ENCODE data around the gene PSME2.
"Not testable (repeated sequence)": the region's sequence is repeated elsewhere in the genome, so short reads cannot be mapped to it uniquely, and the experiment has no call there.

Gene PSME2

GRCh38 chr14:24110523-24110922, 35.9 kb downstream of the PSME2 start:
- DNase-seq, result no peak

DNA sequence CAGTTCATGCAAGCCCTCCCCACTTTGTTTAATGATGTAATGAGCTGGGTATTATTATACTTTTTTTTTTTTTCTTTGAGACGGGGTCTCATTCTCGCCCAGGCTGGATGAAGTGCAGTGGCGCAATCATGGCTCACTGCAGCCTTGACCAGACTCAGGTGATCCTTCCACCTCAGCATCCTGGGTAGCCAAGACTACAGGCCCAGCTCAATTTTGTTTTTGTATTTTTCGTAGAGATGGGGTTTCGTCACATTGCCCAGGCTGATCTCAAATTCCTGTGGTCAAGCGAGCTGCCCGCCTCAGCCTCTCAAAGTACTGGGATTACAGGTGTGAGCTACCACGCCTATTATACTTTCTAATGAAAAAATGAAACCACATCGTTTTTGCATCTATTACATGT, 36.4 kb downstream of the PSME2 start:
- no peak for DNase-seq

DNA sequence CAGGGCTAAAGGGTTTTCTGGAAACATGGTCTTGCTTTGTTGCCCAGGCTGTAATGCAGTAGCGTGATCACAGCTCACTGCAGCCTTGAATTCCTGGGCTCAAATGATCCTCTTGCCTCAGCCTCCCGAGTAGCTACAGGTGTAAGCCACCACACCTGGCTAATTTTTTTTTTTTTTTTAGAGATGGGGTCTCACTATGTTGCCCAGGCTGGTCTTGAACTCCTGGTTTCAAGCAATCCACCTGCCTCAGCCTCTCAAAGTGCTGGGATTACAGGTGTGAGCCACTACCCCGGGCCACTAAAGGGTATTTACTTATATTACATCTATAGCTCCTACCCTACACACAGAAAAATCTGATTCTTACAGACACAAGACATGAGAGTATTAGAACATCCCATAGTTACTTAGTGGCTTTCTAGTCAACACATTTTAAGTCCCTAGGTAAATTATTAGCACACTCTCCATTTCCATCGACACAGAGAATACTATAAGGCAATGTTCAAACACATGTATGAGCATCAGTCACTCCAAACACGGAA, 38.0 kb downstream of the PSME2 start:
- no peak for DNase-seq

- DNase-seq, result no peak
Measured at GRCh38 chr14:24106672-24107271, 39.6 kb downstream of the PSME2 start.

DNA sequence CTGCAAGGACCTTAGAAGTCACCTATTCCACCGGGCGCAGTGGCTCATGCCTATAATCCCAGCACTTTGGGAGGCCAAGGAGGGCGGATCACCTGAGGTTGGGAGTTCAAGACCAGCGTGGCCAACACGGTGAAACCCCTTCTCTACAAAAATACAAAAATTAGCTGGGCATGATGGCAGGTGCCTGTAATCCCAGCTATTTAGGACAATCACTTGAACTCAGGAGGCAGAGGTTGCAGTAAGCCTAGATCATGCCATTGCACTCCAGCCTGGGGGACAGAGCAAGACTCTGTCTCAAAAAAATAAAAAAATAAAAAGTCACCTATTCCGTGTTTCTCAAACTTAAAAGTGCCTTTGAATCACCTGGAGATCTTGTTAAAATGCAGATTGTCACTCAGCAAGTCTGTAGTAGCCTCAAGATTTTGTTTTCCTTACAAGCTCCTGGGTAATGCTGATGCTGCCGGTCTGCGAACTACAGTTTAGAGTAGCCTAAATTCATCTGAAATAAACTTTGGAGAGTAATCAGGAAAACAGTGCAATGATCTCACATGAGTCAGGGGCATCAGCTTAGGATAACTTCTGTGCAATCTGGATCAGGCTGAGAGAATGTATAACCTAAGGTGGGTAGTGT, 40.7 kb downstream of the PSME2 start:
- not testable (repeated sequence) for DNase-seq

DNA sequence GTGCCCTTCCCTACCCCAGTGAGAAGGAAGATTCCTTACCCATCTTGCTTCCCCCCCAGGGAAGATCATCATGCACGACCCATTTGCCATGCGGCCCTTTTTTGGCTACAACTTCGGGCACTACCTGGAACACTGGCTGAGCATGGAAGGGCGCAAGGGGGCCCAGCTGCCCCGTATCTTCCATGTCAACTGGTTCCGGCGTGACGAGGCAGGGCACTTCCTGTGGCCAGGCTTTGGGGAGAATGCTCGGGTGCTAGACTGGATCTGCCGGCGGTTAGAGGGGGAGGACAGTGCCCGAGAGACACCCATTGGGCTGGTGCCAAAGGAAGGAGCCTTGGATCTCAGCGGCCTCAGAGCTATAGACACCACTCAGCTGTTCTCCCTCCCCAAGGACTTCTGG, 43.0 kb downstream of the PSME2 start:
- DNase-seq, result no peak

DNA sequence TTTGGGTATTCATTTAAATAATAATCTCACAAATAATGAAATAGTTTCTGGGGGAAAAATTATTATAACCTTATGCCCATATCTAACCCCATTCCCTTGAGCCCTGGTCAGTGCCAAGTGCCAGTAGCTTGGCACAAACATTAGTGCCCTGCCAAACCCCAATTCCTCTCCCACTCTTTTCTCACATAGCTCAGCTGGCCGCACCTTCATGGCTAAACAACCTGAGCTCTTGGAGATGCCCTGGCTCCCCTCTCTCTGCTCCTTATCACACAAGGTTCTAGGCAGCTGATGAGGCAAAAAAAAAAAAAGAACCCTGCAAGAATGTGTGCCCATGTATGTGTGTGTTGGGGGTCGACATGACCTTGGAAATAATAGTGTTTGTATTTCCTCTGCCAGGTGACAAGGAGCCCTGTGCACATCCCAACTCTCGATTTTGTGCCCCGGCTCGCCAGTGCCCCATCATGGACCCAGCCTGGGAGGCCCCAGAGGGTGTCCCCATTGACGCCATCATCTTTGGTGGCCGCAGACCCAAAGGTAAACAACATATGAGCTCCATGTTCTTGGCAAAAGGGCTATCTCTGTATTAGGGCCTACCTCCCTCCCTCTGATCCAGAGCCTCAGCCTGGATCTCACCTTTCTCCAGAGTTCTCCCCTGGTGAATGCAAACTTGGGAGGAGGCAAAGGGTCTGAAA, 43.9 kb downstream of the PSME2 start:
- DNase-seq, result no peak

DNA sequence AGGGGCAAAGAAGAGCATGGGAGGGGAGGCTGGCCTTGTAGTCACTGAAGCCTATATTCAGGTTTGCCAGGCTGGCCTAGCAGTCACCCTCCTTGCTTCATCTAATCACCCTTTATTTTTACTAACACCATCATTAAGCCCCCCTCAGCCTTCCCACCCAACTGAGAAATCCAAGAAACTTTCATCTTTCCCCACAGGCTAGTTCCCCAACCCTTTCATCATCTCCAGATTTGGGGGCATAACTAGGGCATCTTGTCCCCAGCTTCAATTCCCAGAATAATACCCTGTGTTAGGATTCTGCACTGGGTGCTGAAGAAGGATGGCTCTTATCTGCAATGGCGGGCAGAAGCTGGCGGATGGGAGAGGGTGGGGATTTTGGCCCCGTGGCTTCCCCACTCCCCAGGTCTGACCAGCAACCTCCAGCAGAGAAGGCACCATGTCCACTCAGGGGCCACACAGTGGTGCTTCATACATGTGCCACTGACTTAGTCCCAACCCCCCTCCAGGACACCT, 45.4 kb downstream of the PSME2 start:
- DNase-seq, result no peak

DNA sequence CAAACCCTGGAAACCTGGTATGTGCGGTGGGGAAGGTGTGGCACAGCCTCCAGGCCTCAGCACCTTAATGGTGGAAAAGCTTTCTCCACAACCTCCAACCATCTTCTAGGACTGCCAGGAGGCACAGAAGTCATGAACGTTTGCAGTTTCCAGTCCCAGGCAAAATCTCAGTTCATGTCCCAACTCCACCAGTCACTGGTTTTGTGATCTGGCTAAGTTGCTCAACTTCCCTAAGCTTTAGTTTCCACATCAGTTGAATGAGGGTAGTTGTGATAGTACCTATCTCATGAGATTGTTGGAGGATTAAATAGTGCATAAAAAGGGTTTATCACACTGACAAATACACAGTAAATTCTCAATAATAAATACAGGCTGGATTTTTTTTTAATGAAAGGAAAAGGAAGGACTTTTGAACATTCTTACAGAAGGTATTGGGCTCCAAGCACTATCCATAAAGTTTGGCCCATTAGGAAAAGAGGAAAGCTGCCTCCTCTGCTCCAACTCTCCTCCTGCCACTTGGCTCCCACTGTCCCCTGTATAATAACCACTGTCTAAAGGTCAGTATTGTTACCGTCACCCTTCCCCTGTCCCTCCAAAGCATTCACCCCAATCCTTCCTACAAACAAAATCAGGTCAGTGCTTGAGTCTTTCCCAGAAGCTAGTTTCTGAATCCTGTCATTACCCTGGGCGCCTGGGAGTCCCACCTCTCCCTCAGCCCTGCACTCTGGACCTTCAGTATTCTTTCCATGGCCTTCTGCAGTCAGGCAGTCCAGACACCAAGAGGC, 46.0 kb downstream of the PSME2 start:
- DNase-seq, result no peak

DNA sequence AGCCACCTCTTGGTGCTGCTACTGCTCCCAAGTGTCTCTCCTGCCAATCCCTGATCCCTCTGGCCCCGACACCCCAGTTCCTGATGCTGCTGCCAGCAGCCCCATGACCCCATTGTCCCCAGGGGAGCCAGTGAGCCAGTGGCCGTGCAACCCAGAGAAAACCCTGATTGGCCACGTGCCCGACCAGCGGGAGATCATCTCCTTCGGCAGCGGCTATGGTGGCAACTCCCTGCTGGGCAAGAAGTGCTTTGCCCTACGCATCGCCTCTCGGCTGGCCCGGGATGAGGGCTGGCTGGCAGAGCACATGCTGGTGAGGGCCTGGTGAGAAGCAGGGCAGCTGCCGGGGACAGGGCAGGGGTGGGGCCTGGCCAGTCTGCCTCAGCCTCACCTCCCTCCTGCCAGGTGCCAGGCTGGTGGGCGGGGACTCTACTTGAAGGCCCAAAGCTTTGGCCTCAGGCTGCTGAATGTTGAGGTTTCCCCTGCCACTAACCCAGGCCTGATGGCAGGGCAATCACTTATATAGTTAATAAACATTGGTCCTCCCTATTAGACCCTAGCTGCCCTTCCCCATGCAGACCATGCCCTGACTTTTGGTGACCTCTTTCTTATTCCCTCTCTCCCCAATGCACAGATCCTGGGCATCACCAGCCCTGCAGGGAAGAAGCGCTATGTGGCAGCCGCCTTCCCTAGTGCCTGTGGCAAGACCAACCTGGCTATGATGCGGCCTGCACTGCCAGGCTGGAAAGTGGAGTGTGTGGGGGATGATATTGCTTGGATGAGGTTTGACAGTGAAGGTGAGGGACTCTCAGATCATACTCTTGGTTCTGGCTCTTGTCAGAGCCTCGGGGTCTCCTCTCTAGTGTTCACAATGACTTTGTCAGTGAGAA, 47.2 kb downstream of the PSME2 start:
- no peak for DNase-seq

DNA sequence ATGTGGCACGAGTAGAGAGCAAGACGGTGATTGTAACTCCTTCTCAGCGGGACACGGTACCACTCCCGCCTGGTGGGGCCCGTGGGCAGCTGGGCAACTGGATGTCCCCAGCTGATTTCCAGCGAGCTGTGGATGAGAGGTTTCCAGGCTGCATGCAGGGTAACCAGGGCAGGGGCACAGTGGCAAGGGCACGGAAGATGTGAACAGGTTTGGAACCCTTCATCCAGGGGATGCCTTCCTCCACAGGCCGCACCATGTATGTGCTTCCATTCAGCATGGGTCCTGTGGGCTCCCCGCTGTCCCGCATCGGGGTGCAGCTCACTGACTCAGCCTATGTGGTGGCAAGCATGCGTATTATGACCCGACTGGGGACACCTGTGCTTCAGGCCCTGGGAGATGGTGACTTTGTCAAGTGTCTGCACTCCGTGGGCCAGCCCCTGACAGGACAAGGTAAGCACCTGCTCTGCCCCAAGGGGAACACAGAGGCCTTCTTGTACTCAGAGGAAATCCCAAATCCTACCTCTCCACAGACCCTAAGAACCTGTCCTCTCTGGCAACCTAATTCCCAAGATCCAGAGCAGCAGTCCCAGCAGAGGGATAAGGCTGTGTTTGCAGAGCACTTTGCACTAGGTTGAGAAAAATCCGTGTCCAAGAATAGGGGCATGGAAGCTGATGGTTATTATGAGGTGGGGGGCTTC, 48.0 kb downstream of the PSME2 start:
- no peak for DNase-seq

DNA sequence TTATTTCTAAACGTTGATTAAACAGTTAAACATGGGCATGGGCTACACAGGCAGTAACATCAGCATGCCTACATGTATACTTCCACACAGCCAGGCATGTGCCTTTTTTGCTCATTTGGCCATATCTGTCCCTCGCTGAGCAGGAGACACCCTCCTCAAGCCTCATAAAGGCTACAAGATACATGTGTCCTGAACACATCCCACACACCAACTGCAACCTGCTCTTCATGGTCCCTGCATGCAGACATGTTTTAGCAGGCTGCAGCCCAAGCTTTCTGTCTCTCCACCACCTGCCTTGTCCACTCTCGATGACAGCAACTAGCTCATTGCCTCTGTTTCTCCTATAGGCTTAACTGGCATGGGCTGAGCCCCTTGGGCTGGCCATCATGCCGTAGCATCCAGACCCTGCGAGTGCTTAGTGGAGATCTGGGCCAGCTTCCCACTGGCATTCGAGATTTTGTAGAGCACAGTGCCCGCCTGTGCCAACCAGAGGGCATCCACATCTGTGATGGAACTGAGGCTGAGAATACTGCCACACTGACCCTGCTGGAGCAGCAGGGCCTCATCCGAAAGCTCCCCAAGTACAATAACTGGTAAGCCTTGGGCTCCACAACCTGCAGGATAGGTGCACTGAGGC, 49.7 kb downstream of the PSME2 start:
- DNase-seq, result no peak

DNA sequence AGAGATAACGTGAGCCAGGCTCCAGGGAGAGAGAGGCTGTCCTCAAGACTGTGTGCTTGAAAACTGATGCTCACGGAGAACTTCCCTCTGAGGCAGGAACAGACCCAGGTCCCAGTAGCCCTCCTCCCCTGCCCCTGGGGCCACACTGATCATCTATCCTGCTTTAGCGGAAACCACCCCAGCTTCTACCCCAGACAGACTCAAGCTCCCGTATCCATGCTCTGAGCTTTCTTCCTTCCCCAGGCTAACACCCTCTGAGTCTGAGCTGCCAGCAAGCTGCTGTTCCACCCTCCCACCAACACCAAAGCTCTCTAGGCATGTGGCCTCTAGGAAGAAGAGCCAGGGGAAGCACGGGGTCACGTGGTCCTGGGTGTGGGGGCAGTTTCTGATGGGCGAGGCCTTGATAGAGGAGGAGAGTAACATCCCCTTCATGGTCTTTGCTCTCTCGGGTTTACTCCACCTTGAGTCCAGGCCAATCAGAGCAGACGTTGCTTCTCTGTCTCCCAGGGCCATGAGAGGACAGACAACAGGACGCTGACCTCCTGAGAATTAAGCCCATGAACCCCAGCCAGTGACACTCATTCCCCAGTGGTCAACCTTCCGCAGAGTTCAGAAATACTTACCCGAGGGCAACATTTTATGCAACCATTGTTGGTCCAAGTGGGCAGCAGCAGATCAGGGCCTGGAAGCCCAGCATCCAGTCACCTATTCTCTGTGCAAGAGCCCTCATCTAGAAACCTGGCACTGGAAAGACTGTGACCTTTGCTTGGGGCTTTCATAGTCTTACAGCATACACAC, 50.9 kb downstream of the PSME2 start:
- DNase-seq, result no peak

DNA sequence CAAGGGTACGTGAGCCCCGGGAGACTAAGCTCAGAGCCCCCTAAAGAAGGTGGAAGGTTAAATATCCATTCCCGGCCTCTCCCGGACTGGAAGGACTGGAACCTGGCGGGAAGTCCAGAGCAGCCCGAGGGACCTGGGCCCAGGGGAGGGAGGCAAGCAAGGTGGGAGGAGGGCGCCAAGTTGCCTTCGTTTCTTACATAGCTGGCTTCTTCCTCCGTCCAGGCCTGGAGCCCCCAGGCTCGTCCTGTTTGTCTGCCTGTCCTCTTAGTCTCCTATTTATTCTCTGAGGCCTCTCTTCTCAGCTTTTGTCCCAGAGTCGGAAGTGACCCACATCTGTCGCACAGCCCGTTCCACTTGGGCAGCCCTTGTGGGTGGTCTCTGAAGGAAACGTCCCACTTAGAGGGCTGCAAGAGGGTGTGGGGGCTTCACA, 51.6 kb downstream of the PSME2 start:
- DNase-seq, result no peak

DNA sequence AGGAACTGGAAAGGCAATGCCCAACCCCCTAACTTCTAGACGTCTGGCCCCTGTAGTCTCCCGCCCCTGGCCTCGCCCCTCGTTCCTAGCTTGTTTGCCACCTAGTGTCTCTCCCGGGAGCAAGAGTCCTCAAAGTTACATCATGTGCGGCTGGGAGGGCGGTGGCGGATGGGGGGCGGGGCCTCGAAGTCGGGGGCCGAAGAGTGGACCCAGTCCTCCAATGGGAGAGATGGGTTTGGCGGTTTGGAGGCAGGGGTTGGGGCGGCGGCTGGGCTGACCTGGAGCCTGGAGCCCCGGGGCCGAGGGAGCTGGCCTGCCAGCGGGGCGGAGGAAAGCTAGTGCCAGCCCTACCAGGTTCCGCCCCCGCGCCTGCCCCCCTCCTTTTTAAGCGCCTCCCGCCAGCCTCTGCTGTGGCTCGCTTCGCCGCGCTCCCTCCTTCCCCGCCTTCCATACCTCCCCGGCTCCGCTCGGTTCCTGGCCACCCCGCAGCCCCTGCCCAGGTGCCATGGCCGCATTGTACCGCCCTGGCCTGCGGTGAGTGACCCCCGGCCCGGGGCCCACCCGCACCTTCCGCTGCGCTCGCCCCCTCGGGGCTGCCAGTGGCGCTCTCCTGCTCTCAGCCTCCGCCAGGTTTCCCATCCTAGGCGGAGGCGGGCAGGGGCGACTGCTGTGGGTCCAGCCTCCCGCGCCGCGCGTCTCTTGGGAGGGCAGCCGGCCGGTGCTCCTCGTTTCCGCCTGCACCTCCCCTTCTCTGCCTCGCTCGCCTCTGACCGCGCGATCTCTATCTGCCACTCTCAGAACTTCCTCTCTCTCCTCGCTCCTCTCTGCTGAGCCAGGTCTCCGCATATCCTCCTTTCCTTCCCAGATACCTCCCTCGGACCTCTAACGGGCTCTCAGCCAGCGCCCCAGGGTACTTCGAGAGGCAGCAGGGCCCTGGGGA, 52.2 kb downstream of the PSME2 start, which contains the start of gene PCK2:
Gene PCK2 (plus strand): TSS at position 411 of the 940 bp plus-strand sequence. CDS start 95 bp downstream, at position 506.
- DNase-seq, result no peak

Measured in NCI-H2081 treated with DMSO at 0.1 percent for 48 hours (cell line).